LNCaP clone FGC (cell line): Measurements from ENCODE around the gene LRRC8C.

Experiments
- DNase-seq: peaks from one replicate; pipeline ENCODE4 v3.0.0-alpha.2; 2011; ENCODE audit warnings: low read depth
- H3K4me3 ChIP-seq: 2 replicates; pipeline ENCODE4 v1.5.1; 2011; ENCODE audit warnings: mild to moderate bottlenecking, low read depth, low read length, control low read depth
- TF ChIP-seq, protein P1 (sequence below): IDR thresholded peaks from 2 replicates; pipeline ENCODE4 v1.5.1; 2012; ENCODE audit warnings: mild to moderate bottlenecking; ENCODE audit not compliant: control insufficient read depth, insufficient read depth; ENCODE audit errors: extremely low read depth

Gene LRRC8C

DNA sequence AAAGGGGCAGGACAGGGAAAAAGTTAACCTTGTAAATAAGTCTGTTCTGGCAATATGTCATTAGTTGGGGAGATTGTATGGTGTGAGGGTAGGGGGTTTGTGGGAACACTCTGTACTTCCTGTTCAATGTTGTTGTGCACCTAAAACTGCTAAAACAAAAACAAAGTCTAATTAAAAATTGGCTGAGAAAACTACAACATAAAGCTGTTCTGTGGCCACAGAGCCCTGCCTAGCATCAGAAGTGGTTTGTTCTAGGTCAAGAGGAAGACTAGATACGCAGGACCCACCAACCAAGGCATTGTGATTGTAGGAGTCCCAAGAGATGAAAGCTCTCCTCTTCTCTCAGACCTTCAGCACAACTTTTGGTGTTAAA, 106.9 kb downstream of the LRRC8C start:
- DNase-seq, result no peak
- TF ChIP-seq, protein P1, sequence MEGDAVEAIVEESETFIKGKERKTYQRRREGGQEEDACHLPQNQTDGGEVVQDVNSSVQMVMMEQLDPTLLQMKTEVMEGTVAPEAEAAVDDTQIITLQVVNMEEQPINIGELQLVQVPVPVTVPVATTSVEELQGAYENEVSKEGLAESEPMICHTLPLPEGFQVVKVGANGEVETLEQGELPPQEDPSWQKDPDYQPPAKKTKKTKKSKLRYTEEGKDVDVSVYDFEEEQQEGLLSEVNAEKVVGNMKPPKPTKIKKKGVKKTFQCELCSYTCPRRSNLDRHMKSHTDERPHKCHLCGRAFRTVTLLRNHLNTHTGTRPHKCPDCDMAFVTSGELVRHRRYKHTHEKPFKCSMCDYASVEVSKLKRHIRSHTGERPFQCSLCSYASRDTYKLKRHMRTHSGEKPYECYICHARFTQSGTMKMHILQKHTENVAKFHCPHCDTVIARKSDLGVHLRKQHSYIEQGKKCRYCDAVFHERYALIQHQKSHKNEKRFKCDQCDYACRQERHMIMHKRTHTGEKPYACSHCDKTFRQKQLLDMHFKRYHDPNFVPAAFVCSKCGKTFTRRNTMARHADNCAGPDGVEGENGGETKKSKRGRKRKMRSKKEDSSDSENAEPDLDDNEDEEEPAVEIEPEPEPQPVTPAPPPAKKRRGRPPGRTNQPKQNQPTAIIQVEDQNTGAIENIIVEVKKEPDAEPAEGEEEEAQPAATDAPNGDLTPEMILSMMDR, result no peak
- no peak overlapping the region for H3K4me3 ChIP-seq

DNA sequence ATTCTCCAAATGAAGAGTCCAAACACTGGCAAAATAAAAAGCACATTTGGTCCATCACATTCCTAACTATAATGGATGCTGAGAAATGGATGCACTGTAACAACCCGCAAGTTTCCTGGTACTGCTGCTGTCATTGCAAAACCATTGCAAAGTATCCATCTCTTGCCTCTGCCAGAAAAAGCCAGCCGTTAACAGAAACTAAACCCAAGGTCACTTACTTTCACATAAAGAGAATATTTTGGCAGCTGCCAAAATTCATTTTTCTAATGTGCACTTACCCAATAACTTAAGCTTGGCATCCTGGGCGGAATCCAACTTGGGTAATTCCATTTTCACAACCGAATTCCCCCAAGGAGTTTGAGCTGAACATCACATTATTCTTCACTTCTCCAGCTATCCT, 110.9 kb downstream of the LRRC8C start:
- H3K4me3 ChIP-seq, result no peak overlapping the region
- DNase-seq, result no peak
- TF ChIP-seq, protein P1, result no peak

DNA sequence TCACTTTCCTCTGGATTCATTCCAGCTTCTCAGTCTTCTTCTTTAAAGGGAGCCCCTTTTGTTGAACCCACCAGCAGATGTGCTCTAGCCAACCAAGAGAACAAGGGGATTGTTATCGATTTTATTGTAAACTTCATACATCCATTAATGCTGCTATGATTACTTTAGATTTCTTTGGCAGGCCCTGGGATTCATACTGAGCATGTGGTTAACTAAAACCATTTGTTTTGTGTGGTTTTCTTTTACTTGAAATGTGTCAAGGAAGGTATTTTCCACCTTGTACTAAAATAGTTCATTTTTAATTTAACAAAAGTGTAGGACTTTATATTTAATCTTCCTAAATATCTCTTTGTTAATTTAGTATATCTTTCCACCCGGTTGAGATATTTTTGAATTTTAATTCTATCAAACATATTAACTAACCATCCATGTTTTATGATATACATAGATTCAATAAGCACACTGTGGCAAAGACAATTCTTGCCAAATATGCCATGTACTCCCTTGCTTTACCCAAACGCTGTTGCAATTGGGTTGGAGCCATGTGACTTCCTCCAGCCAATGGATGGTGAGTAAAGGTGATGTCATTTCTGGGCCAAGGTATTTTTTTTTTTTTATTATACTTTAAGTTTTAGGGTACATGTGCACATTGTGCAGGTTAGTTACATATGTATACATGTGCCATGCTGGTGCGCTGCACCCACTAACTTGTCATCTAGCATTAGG, 113.7 kb downstream of the LRRC8C start:
- TF ChIP-seq, protein P1, result no peak
- no peak overlapping the region for H3K4me3 ChIP-seq
- no peak for DNase-seq

DNA sequence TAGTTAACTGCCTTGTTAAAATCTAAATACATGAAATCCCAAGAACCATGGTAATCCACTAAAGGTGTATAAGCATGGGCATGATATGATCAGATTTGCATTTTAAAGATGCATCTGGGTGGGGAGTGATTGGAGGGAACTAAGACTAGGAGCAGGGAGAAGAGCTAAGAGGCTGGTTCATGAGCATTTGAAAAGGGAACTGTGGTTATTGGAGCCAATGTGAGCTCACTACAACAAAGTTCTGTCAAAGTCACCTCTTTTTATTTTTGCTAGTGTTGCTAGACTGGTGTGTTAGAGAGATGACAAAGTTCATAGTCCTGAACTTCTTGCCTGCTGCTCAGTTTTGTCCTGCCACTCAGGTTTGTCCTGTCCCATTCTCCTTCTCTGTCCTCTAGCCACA, 120.8 kb downstream of the LRRC8C start:
- DNase-seq, result no peak
- TF ChIP-seq, protein P1, result no peak
- no peak overlapping the region for H3K4me3 ChIP-seq

DNA sequence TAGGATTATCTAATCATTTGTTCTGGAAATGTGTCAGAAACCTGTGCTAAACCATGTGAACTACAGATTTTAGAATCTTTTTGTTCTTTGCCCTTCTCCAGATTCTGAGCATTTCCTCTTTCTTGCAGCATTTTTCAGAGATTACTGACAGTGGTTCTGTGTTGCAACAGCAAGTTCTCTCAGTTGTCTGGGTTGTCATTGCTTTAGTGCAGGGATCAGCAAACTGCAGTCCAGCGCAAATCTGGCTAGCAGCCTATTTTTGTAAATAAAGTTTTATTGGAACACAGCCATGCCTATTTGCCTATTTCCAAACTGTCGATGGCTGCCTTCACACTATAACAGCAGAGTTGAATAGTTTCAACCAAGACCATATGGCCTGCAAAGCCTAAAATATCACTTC, 121.6 kb downstream of the LRRC8C start:
- DNase-seq, result no peak
- TF ChIP-seq, protein P1, result no peak

DNA sequence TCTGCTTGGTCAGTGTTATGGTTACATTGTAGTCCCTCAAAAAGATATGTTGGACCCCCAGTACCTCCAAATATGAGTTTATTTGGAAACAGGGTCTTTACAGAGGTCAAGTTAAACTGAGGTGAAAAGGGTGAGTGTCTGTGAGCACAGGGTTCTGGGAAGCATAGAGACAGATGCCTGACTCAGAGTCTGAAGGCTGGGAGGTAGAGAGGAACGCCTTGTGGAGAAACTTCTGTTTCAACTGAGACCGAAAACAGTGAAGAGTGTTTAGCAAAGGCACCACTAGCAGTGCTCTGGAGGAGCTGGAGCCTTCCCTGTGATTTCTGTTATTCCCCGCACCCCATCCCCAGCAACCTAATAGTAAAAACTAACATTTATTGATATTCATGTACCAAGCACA, 122.7 kb downstream of the LRRC8C start:
- H3K4me3 ChIP-seq, result no peak overlapping the region
- no peak for DNase-seq
- TF ChIP-seq, protein P1, result no peak

More for the DNA sequence above, 121.6 kb downstream of the LRRC8C start:
- H3K4me3 ChIP-seq, result no peak overlapping the region

DNA sequence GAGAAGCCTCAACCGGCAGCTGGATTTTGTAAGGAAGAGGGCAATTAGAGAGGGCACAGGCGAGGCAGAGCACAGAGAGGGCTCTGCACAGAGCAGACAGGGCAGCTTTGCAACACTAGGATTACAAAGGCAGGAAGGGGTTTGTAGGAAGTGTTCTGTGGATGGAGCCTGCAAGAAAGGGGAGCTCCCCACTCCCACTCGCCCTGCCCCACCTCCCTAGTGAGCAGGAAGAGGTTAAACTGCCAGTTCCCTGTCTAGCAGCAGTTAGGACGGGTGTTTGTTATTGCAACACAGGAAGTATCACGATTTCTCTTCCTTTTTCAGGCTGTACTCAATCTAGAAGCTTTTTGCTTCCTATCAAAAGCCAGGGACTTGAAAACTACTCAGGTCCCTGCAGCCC, 124.6 kb downstream of the LRRC8C start:
- H3K4me3 ChIP-seq, result no peak overlapping the region
- TF ChIP-seq, protein P1, result no peak
- no peak for DNase-seq
